ENCODE data around the gene METTL14.

Gene METTL14

DNA sequence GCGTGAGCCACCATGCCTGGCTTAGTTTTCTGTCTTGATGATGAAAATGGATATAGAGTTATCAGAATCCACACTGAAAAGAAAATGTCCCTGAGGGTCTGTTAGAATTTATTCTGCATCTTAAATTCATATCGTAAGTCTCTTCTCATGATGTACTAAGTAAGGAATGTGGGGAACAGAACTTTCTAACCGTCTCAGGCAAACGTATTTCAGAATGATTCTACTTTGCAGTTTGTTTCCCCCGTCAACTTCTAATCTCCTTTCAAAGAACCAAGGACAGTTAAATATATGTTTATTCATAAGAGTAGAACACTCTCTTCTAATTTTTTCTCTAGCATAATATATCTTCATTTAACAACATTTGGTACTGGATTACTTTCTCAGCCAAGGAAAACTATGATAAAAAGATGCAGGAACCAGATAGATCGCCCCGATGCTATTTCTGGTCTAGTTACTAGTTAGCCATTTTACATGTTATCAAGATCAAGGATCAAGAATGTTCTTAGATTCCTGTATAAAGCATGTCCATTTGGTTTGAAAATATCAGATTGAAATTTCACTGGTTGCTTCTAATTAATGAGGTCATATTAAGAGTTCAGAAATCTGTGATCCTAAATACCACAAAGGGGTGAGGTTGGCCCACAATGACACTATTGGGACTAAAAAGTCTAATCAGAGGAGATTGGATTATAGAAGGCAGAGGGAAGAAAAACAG is 49.5 kb downstream of the METTL14 start:
- no peak for DNase-seq

- no peak for DNase-seq
Observed at GRCh38 chr4:118736900-118737299, 51.7 kb downstream of the METTL14 start.

DNA sequence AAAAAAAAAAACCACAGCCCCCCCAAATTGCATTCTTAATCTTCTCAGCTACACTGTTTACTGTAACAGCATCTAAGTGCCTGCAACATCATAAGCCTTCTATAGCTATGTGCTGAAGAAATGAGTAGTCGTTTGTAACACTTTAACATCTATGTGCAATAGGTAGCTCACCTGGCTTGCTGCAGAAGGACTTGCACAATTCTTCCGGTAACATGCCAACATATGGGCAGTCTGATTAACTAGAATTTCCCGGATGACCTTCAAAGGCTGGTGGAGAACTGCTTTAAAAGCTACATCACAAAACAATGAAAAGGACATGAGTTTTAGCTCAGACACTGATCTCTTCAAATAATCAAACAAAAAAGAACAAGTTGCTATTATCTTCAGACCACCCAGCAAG is 52.9 kb downstream of the METTL14 start:
- no peak for DNase-seq

DNA sequence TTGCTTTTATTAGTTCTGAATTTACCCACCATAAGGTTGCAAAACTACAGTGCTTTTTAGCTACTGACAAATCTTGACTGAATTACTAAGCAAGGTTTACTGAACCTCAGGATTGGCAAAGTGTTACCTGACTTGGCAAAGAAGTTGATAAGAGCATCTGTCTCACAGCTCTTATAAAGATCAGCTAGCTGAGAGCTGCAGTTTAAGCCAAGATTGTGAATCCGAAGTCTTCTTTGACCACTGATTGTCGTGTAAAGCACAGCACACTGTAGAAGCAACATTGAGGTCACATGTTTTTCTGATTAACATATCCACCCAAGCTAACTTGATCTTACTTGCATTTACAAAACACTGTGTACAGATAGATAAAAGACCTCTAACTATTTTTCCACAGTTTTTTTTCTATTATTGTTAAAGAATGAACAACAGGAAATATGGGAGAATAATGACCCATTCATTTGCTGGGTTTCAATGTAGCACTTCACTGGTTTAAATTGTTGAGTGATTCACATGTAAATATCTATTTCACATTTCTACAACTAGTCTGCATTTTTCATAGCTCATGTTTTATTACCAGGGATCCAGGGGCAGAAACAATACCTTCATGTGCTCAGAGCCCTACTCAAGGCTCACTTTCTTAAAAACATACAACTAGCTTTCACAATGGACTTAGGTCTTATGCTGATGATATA is 54.0 kb downstream of the METTL14 start:
- no peak for DNase-seq

GRCh38 chr4:118740869-118741268 is 55.7 kb downstream of the METTL14 start:
- no peak for DNase-seq

- no peak for DNase-seq
Observed at GRCh38 chr4:118741301-118741855, 56.2 kb downstream of the METTL14 start.

- DNase-seq: no peak
Observed at GRCh38 chr4:118742050-118742449, 56.9 kb downstream of the METTL14 start.

DNA sequence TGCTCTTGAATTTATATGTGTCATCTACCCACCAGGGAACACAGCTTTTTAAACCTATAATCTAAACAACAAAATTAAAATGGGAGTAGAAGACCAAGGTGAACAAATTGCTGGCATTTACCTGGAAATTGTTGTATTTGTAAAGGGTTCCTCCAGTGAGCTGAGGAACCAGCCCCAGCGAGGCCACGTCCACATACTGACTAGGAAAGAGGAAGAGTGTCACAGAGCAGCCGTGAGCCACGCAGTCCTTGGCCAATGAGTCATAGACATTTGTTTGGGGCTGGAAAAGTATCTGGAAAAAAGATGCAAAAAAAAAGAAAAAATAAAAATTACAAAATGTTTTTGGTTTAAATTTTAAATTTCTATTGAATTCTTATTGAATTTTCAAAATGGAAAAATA is 58.7 kb downstream of the METTL14 start:
- DNase-seq: no peak

GRCh38 chr4:118745357-118745756 is 60.2 kb downstream of the METTL14 start:
- no peak for DNase-seq

- DNase-seq: no peak
Observed at GRCh38 chr4:118746251-118746919, 61.2 kb downstream of the METTL14 start.

GRCh38 chr4:118749347-118749988 is 64.3 kb downstream of the METTL14 start:
- DNase-seq: no peak

GRCh38 chr4:118751629-118752323 is 66.6 kb downstream of the METTL14 start:
- no peak for DNase-seq

GRCh38 chr4:118752551-118752950 is 67.4 kb downstream of the METTL14 start:
- DNase-seq: no peak

DNA sequence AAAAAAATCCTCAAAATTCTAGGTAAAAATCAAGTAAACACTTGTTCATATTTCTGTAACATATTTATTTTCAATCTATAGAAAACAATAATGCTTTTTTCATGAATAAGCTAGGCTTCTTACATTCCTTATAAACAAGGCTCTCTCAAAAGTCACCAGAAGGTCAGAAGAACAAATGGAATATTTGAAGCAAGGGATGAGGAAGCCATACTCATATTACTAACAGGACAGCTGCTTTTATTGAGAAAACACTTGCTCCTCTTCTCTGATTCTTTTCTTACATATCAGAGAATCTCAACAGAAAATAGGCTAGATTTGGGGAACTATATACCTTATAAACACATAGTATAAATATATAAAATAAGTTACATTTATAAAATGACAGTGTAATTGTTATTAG is 67.9 kb downstream of the METTL14 start:
- DNase-seq: no peak

- no peak for DNase-seq
Observed at GRCh38 chr4:118753685-118754084, 68.5 kb downstream of the METTL14 start.

DNA sequence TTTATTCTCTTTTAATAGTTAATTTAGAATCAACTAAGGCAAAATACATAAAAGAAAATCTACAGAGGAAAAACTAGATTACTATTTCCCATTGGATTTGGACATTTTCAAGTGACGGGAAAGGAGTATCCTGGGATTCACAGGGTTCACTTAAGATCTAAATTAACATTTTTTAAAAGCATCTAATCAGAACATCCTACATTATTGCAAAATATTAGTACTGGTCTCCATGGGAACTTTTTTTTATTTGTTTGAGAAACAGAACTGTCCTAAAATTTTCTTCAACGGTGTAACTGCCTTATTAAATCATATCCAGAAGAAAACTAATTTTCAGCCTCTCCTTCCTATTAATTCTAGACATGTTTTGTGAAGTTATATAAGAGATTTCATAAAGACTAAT is 69.7 kb downstream of the METTL14 start:
- DNase-seq: no peak

GRCh38 chr4:118755438-118756226 is 70.4 kb downstream of the METTL14 start:
- DNase-seq: no peak

GRCh38 chr4:118756429-118756828 is 71.2 kb downstream of the METTL14 start:
- no peak for DNase-seq

GRCh38 chr4:118756958-118757357 is 71.8 kb downstream of the METTL14 start:
- no peak for DNase-seq

- no peak for DNase-seq
Observed at GRCh38 chr4:118757761-118758251, 72.6 kb downstream of the METTL14 start.

DNA sequence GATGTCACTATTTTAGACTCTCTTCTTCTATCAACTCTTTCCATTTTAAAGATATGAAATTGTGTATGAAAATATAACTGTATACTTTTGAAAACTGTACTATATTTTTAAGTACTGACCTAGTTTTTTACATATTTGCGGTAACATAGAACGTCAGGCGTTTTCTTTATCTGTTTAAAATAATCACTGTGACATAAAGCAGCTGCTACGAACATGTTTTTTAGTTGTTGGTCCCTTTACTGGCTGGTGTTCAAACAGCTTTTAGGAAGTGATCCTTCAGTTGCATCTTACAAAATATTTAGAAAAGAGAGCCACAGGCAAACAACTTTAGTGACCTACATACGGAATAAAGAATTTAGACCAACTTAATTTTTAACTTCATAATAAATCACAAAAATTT is 73.1 kb downstream of the METTL14 start:
- no peak for DNase-seq

GRCh38 chr4:118759481-118759880 is 74.3 kb downstream of the METTL14 start:
- DNase-seq: no peak
